GM18517 (cell line): Measurements from ENCODE around the gene SETMAR.
A peak's percentile ranks its signal among the peaks of the same experiment; 100 is the strongest.

ENCODE experiments used
- ATAC-seq: cut with Tn5 transposase; IDR thresholded peaks from one replicate; pipeline ENCODE4 v1.9.1; 2021; ENCODE audit warnings: mild to moderate bottlenecking, moderate library complexity; ENCODE audit not compliant: unreplicated experiment

The SETMAR gene

GRCh38 chr3:4351164-4351855 lies 48.1 kb downstream of the SETMAR start:
- ATAC-seq: peak; percentile 39

DNA sequence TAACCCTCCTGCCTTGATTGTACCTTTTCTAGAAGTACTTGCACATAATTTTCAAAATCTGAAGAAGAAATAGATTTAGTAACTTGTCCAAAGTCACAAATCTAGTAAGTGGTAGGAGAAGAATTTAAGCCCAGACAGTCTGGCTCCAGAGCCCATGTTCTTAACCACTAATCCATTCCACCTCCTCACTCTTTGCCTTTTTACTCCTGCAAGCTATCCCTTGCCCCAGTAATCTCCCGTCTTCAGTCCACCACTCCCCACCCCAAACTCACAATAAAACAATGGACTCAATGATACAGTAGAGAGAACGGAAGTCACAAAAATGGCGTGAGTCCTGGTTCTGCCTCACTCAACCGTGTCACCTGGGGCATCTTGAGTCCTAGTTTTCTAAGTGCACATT lies 48.7 kb downstream of the SETMAR start:
- ATAC-seq: no peak

GRCh38 chr3:4355401-4356219 lies 52.4 kb downstream of the SETMAR start:
- no peak for ATAC-seq

- no peak for ATAC-seq
These were observed 53.0 kb downstream of the SETMAR start for GRCh38 chr3:4356220-4356540.

DNA sequence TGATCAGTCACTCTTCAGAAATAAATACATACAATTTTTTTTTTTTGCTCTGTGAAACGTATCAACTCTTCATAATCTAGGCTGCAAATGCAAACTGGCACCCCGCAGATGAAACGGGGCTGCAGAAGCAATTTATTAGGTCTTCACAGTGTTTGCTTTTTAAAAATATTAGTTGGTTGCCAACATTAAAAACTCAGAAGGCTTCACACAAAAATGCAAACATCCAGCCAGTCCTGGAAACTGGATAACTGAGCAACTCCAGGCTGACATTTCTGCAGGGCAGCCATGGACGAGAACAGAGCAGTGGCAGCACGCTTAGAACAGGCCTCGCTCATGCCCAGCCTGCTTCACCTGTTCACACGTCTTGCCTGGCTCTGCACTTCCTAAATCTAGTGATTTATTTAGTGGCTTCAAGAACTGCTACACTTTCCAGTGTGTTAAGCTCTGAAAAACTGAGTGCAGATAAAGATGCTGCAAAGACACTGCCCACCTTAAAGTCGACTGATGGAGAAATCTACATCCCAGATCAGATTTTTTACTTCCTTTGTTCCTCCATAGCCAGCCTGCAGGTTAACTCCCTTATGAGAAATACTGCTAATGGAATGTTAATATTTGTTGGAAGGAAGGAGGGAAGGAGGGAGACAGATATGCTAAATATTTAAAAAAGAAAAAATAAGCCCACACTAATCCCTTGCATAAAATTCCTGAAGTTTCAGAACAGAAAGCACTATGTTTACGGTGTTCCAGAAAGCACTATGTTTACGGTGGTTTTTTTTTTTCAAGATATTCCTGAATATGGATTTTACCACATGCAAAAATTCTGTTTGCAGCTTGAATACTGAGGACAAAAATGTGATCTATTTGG lies 53.6 kb downstream of the SETMAR start:
- ATAC-seq: no peak

- ATAC-seq: no peak
These were observed 55.1 kb downstream of the SETMAR start for GRCh38 chr3:4358273-4358672.

- ATAC-seq: no peak
These were observed 56.8 kb downstream of the SETMAR start for GRCh38 chr3:4359805-4360502.

- no peak for ATAC-seq
These were observed 57.6 kb downstream of the SETMAR start for GRCh38 chr3:4360817-4361216.

DNA sequence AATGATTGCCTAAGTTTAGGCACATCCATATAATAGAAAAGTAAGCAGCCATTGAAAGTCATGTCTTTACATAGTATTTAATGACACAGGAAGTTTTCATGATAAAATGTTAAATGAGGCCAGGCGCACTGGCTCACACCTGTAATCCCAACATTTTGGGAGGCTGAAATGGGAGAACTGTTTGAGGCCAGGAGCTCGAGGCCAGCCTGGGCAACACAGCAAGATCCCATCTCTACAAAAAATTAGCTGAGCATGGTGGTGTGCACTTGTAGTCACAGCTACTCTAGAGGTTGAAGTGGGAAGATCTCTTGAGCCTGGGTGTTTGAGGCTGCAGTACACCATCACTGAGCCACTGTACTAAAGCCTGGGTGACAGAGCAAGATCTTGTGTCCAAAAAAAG lies 59.4 kb downstream of the SETMAR start:
- ATAC-seq: no peak
